HEK293T (cell line): ENCODE data around the gene GRAP2.

Experiments
- CTCF ChIA-PET: fragments of 350-600 bp; formaldehyde crosslinking; extraction: SDS; loops from one replicate; lab custom pipeline; 2021; ENCODE audit warnings: antibody characterized with exemption, inconsistent platforms; lab: Yijun Ruan, JAX
- POLR2A ChIA-PET: fragments of 350-600 bp; formaldehyde crosslinking; extraction: SDS; loops from one replicate; lab custom pipeline; 2020; ENCODE audit warnings: antibody characterized with exemption, inconsistent platforms; lab: Yijun Ruan, JAX
- DNase-seq: peaks from one replicate; pipeline ENCODE4 v3.0.0; 2012; ENCODE audit warnings: mixed read lengths; ENCODE audit errors: extremely low spot score
- ARNT ChIP-seq: fragments of 450-650 bp; IDR thresholded peaks from 2 replicates; pipeline ENCODE4 v1.6.1; 2017; ENCODE audit warnings: mild to moderate bottlenecking
- BHLHE40 ChIP-seq: fragments of 450-650 bp; IDR thresholded peaks from 2 replicates; pipeline ENCODE4 v1.6.1; 2016; ENCODE audit warnings: mild to moderate bottlenecking, moderate library complexity, borderline replicate concordance
- CTBP1 ChIP-seq: fragments of 450-650 bp; IDR thresholded peaks from 2 replicates; pipeline ENCODE4 v1.6.1; 2016; ENCODE audit warnings: borderline replicate concordance
- ELF4 ChIP-seq: fragments of 450-650 bp; IDR thresholded peaks from 2 replicates; pipeline ENCODE4 v1.6.1; 2017; ENCODE audit warnings: antibody characterized with exemption
- FOXA1 ChIP-seq: fragments of 450-650 bp; IDR thresholded peaks from 2 replicates; pipeline ENCODE4 v1.6.1; 2016; ENCODE audit warnings: mild to moderate bottlenecking
- FOXK2 ChIP-seq: fragments of 450-650 bp; IDR thresholded peaks from 2 replicates; pipeline ENCODE4 v1.6.1; 2016; ENCODE audit warnings: mild to moderate bottlenecking
- FOXM1 ChIP-seq: fragments of 450-650 bp; IDR thresholded peaks from 2 replicates; pipeline ENCODE4 v1.6.1; 2017; ENCODE audit warnings: mild to moderate bottlenecking, borderline replicate concordance
- HDGF ChIP-seq: fragments of 450-650 bp; IDR thresholded peaks from 2 replicates; pipeline ENCODE4 v1.6.1; 2017; ENCODE audit warnings: antibody characterized with exemption, borderline replicate concordance
- L3MBTL2 ChIP-seq: fragments of 450-650 bp; conservative IDR thresholded peaks from 2 replicates; pipeline ENCODE4 v1.6.1; 2016; ENCODE audit warnings: mild to moderate bottlenecking
- LEF1 ChIP-seq: fragments of 450-650 bp; IDR thresholded peaks from 2 replicates; pipeline ENCODE4 v1.6.1; 2017; ENCODE audit warnings: mild to moderate bottlenecking, borderline replicate concordance
- NFRKB ChIP-seq: fragments of 450-650 bp; IDR thresholded peaks from 2 replicates; pipeline ENCODE4 v1.6.1; 2016; ENCODE audit warnings: mild to moderate bottlenecking, moderate library complexity
- PKNOX1 ChIP-seq: fragments of 450-650 bp; IDR thresholded peaks from 2 replicates; pipeline ENCODE4 v1.6.1; 2016
- SP1 ChIP-seq: fragments of 450-650 bp; IDR thresholded peaks from 2 replicates; pipeline ENCODE4 v1.6.1; 2017
- SUZ12 ChIP-seq: fragments of 450-650 bp; IDR thresholded peaks from 2 replicates; pipeline ENCODE4 v1.6.1; 2016; ENCODE audit warnings: mild to moderate bottlenecking
- TARDBP ChIP-seq: fragments of 450-650 bp; IDR thresholded peaks from 2 replicates; pipeline ENCODE4 v1.6.1; 2016
- ZNF384 ChIP-seq: fragments of 450-650 bp; IDR thresholded peaks from 2 replicates; pipeline ENCODE4 v1.6.1; 2016

Gene GRAP2

GRCh38 chr22:39925909-39926679 is 25.2 kb downstream of the GRAP2 start:
- CTCF ChIA-PET, result no interaction called here

GRCh38 chr22:39926753-39927152 is 25.9 kb downstream of the GRAP2 start:
- CTCF ChIA-PET, result interaction anchor here (1.0 kb wide), 1 partner anchor 11 kb away, joined by 3 read pairs; no protein-coding TSS in a partner anchor
- POLR2A ChIA-PET, result no interaction called here
- DNase-seq, result no peak
- no peak for TF ChIP-seq LEF1

More at GRCh38 chr22:39925909-39926679, 25.2 kb downstream of the GRAP2 start:
- TF ChIP-seq ZNF384, result no peak
- no peak for TF ChIP-seq SUZ12
- no peak for TF ChIP-seq HDGF
- TF ChIP-seq BHLHE40, result no peak
- no peak for TF ChIP-seq SP1
- no peak for TF ChIP-seq PKNOX1
- TF ChIP-seq FOXM1, result no peak
- TF ChIP-seq L3MBTL2, result no peak
- TF ChIP-seq FOXK2, result no peak
- no peak for TF ChIP-seq ARNT
- no peak for TF ChIP-seq TARDBP
- TF ChIP-seq CTBP1, result no peak
- TF ChIP-seq FOXA1, result no peak
- no peak for TF ChIP-seq NFRKB
- no peak for TF ChIP-seq ELF4
- TF ChIP-seq LEF1, result no peak
- DNase-seq, result no peak
- POLR2A ChIA-PET, result no interaction called here

GRCh38 chr22:39927544-39927943 is 26.7 kb downstream of the GRAP2 start:
- ChIA-PET POLR2A (no interaction called here), CTCF (interaction anchor here (1.0 kb wide), 1 partner anchor 10 kb away, joined by 3 read pairs; no protein-coding TSS in a partner anchor)
- peak; percentile 30 for DNase-seq

GRCh38 chr22:39928536-39929520 is 27.9 kb downstream of the GRAP2 start:
- no peak for DNase-seq
- TF ChIP-seq BHLHE40 (no peak), PKNOX1 (no peak), FOXA1 (no peak), TARDBP (no peak), SP1 (no peak), FOXM1 (no peak), L3MBTL2 (no peak), ZNF384 (no peak), HDGF (no peak)
- ChIA-PET POLR2A (no interaction called here), CTCF (interaction anchor here (1.4 kb wide), 1 partner anchor 96 kb away, joined by 4 read pairs; no protein-coding TSS in a partner anchor)

More at GRCh38 chr22:39927544-39927943, 26.7 kb downstream of the GRAP2 start:
- no peak for TF ChIP-seq FOXK2
- no peak for TF ChIP-seq BHLHE40
- TF ChIP-seq SUZ12, result no peak
- no peak for TF ChIP-seq HDGF
- no peak for TF ChIP-seq ARNT
- TF ChIP-seq CTBP1, result no peak
- TF ChIP-seq FOXA1, result no peak
- TF ChIP-seq ZNF384, result no peak

- DNase-seq, result no peak
- TF ChIP-seq LEF1 (no peak), SP1 (no peak), CTBP1 (no peak), NFRKB (no peak), ARNT (no peak), HDGF (no peak)
- CTCF ChIA-PET, result no interaction called here
- POLR2A ChIA-PET, result no interaction called here
Observed at GRCh38 chr22:39931251-39931650, 30.4 kb downstream of the GRAP2 start.

GRCh38 chr22:39932166-39932565 is 31.3 kb downstream of the GRAP2 start:
- no peak for TF ChIP-seq HDGF
- no peak for TF ChIP-seq ARNT
- TF ChIP-seq CTBP1, result no peak
- no peak for TF ChIP-seq L3MBTL2
- TF ChIP-seq PKNOX1, result no peak
- no peak for TF ChIP-seq FOXA1
- TF ChIP-seq SUZ12, result no peak
- TF ChIP-seq BHLHE40, result no peak
- TF ChIP-seq NFRKB, result no peak
- no peak for TF ChIP-seq LEF1
- TF ChIP-seq FOXM1, result no peak
- no peak for TF ChIP-seq TARDBP
- no peak for TF ChIP-seq ZNF384
- TF ChIP-seq ELF4, result no peak
- no peak for TF ChIP-seq FOXK2
- no peak for TF ChIP-seq SP1
- no peak for DNase-seq
- POLR2A ChIA-PET, result no interaction called here
- CTCF ChIA-PET, result interaction anchor here (0.7 to 2.2 kb wide), 2 partner anchors 92 to 112 kb away, joined by 6 to 8 read pairs; no protein-coding TSS in a partner anchor
